Measurements from ENCODE around the gene CSRNP3.
A peak's percentile ranks its signal among the peaks of the same experiment; 100 is the strongest.

CSRNP3 gene

DNA sequence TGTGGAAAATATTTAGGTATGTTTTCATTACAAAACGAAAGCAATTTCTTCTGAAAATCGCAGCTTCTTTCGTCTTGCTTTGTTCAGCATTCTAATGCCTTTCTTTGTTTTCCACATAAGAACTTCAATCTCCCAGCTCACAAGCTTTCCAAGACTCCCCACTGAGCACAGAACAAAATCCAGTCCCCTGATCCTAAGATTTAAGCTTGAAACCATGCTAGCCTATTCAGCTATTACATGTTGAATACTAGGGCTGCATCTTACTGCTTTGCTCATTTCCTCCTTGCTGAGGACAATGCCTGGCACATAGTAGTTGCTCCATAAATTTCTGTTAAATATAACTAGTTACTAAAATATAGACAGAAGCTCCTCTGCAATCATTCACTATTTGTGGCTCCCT, 163.9 kb downstream of the CSRNP3 start:
- TF ChIP-seq FOXP2 (optimal IDR thresholded peaks at IDR 0.05; ENCODE audit: borderline replicate concordance, extremely low read depth, extremely low read length, insufficient read depth) (no peak), POLR2AphosphoS5 (IDR thresholded peaks at IDR 0.05; ENCODE audit: low read depth, low read length) (no peak), SIN3A (IDR thresholded peaks at IDR 0.05; ENCODE audit: borderline replicate concordance, insufficient read depth, low read length) (no peak), TAF1 (IDR thresholded peaks at IDR 0.05; ENCODE audit: borderline replicate concordance, insufficient read depth, low read length) (no peak)
- TF ChIP-seq, protein P1, sequence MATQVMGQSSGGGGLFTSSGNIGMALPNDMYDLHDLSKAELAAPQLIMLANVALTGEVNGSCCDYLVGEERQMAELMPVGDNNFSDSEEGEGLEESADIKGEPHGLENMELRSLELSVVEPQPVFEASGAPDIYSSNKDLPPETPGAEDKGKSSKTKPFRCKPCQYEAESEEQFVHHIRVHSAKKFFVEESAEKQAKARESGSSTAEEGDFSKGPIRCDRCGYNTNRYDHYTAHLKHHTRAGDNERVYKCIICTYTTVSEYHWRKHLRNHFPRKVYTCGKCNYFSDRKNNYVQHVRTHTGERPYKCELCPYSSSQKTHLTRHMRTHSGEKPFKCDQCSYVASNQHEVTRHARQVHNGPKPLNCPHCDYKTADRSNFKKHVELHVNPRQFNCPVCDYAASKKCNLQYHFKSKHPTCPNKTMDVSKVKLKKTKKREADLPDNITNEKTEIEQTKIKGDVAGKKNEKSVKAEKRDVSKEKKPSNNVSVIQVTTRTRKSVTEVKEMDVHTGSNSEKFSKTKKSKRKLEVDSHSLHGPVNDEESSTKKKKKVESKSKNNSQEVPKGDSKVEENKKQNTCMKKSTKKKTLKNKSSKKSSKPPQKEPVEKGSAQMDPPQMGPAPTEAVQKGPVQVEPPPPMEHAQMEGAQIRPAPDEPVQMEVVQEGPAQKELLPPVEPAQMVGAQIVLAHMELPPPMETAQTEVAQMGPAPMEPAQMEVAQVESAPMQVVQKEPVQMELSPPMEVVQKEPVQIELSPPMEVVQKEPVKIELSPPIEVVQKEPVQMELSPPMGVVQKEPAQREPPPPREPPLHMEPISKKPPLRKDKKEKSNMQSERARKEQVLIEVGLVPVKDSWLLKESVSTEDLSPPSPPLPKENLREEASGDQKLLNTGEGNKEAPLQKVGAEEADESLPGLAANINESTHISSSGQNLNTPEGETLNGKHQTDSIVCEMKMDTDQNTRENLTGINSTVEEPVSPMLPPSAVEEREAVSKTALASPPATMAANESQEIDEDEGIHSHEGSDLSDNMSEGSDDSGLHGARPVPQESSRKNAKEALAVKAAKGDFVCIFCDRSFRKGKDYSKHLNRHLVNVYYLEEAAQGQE (IDR thresholded peaks at IDR 0.05; ENCODE audit: insufficient read depth in 1 of 2, low read depth in 2 of 2, low read length in 2 of 2): no peak

DNA sequence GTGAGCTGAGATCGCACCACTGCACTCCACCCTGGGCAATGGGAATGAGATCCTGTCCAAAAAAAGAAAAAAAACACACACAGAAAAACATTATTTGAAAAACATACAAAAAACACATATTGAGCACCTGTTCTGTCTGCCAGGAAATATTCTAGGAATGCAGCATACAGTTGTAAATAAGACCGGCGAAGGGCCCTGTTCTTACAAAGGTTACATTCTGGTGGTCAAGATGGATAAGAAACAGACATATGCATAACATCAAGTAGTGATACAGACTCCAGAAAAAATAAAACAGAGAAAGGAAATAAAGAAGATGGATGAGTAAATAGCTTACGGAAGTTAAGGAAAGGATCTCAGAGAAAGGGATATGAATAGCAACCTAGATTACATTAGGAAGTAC, 164.8 kb downstream of the CSRNP3 start:
- TF ChIP-seq FOXP2 (optimal IDR thresholded peaks at IDR 0.05; ENCODE audit: borderline replicate concordance, extremely low read depth, extremely low read length, insufficient read depth) (no peak), POLR2AphosphoS5 (IDR thresholded peaks at IDR 0.05; ENCODE audit: low read depth, low read length) (no peak), TAF1 (IDR thresholded peaks at IDR 0.05; ENCODE audit: borderline replicate concordance, insufficient read depth, low read length) (no peak)
- TF ChIP-seq, protein P1 (IDR thresholded peaks at IDR 0.05; ENCODE audit: insufficient read depth in 1 of 2, low read depth in 2 of 2, low read length in 2 of 2): no peak

DNA sequence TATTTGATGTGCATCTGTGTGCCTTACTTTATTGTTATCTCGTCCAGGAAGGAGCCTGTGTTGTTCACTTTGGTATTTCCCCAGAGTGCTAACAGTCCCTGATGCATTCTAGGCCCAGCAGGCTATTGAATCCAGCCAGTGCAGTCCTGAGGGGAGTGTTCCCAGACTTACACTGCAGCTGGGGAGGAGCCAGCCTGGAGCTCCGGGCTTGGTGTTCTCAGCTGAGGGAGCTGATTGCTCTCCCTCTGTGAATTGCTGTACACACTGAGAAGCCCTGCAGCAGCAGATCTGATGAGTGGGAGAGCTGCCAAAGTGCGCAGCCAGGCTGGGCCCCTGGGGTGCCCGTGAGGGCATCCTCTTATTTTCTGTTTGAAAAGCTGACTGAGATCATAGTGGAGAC, 165.4 kb downstream of the CSRNP3 start:
- TF ChIP-seq FOXP2 (optimal IDR thresholded peaks at IDR 0.05; ENCODE audit: borderline replicate concordance, extremely low read depth, extremely low read length, insufficient read depth) (peak; percentile 12), TAF1 (IDR thresholded peaks at IDR 0.05; ENCODE audit: borderline replicate concordance, insufficient read depth, low read length) (no peak)

DNA sequence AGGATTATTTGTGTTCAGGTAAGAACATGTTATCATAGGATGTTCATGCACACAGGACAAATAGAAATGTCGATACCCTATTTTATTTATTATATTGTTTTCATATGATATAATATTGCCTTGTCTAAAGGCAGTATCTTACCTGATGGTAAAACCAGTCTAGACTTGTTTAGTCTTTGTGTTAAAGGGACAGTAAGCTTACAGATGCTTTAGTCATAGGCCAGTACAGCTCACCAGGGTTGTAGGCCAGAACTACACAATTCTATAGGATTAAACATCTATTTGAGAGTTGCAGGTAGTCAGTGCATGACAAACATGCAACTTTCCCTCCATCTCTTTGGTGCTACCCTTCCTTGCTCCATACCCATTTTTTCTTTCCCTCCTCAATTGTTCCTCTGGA, 166.0 kb downstream of the CSRNP3 start:
- no peak for TF ChIP-seq POLR2AphosphoS5 (IDR thresholded peaks at IDR 0.05; ENCODE audit: low read depth, low read length)
- no peak for TF ChIP-seq SIN3A (IDR thresholded peaks at IDR 0.05; ENCODE audit: borderline replicate concordance, insufficient read depth, low read length)
- TF ChIP-seq, protein P1 (IDR thresholded peaks at IDR 0.05; ENCODE audit: insufficient read depth in 1 of 2, low read depth in 2 of 2, low read length in 2 of 2): no peak
- no peak for TF ChIP-seq FOXP2 (optimal IDR thresholded peaks at IDR 0.05; ENCODE audit: borderline replicate concordance, extremely low read depth, extremely low read length, insufficient read depth)
- TF ChIP-seq TAF1 (IDR thresholded peaks at IDR 0.05; ENCODE audit: borderline replicate concordance, insufficient read depth, low read length): no peak

DNA sequence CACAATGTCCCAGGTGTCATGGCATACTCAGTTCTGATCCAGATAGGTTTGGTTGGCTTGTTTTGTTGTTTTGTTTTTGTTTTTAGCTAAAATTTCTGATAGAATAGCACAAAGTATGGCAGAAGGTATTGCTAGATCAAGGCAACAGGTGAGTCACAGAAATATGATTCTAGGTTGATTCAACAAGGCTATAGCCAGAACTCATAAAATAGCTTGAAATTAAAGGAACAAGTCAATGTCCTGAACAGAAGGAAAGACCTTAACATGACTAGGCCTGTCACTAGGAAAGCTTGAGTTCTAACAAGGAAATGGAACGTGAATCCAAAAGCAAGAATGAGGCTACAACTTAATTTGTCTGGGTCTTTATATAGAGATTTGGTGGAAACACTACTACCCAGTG, 167.5 kb downstream of the CSRNP3 start:
- no peak for TF ChIP-seq FOXP2 (optimal IDR thresholded peaks at IDR 0.05; ENCODE audit: borderline replicate concordance, extremely low read depth, extremely low read length, insufficient read depth)
- TF ChIP-seq, protein P1 (IDR thresholded peaks at IDR 0.05; ENCODE audit: insufficient read depth in 1 of 2, low read depth in 2 of 2, low read length in 2 of 2): no peak
